Measurements from ENCODE around the gene SNRNP27.
"Not testable (repeated sequence)": the region's sequence is repeated elsewhere in the genome, so short reads cannot be mapped to it uniquely, and the experiment has no call there.

SNRNP27 gene

GRCh38 chr2:69889302-69889701, 4.5 kb upstream of the SNRNP27 start:
- H3K36me3 ChIP-seq (ENCODE audit: control insufficient read depth, insufficient read depth, low read length), result no peaks in the 10 kb centered on the region
- no peaks in the 10 kb centered on the region for H3K4me1 ChIP-seq (ENCODE audit: control insufficient read depth, insufficient read depth, low read length)
- no peak overlapping the region for H3K4me3 ChIP-seq (ENCODE audit: low read length)
- H3K9me3 ChIP-seq (ENCODE audit: control insufficient read depth, insufficient read depth, low read length), result no peaks in the 10 kb centered on the region
- DNase-seq (ENCODE audit: low read depth, low spot score), result no peak
- no peak overlapping the region for H3K27ac ChIP-seq (ENCODE audit: low read length)
- H3K27me3 ChIP-seq (ENCODE audit: control insufficient read depth, insufficient read depth, low read length), result no peaks in the 10 kb centered on the region

GRCh38 chr2:69890881-69891280, 2.9 kb upstream of the SNRNP27 start:
- Histone ChIP-seq H3K27me3 (ENCODE audit: control insufficient read depth, insufficient read depth, low read length) (no peaks in the 10 kb centered on the region), H3K27ac (ENCODE audit: low read length) (no peak overlapping the region), H3K9me3 (ENCODE audit: control insufficient read depth, insufficient read depth, low read length) (no peaks in the 10 kb centered on the region), H3K4me1 (ENCODE audit: control insufficient read depth, insufficient read depth, low read length) (no peaks in the 10 kb centered on the region), H3K4me3 (ENCODE audit: low read length) (no peak overlapping the region), H3K36me3 (ENCODE audit: control insufficient read depth, insufficient read depth, low read length) (no peaks in the 10 kb centered on the region)
- no peak for DNase-seq (ENCODE audit: low read depth, low spot score)
- WGBS (ENCODE audit: insufficient coverage, insufficient read length), result no CpG with 5 or more reads among the region's 1 CpG

GRCh38 chr2:69892838-69893424, 825 bp upstream of the SNRNP27 start:
- H3K27ac ChIP-seq (ENCODE audit: low read length); H3K9me3 ChIP-seq (ENCODE audit: control insufficient read depth, insufficient read depth, low read length); DNase-seq (ENCODE audit: low read depth, low spot score); H3K4me1 ChIP-seq (ENCODE audit: control insufficient read depth, insufficient read depth, low read length); H3K27me3 ChIP-seq (ENCODE audit: control insufficient read depth, insufficient read depth, low read length); H3K4me3 ChIP-seq (ENCODE audit: low read length); H3K36me3 ChIP-seq (ENCODE audit: control insufficient read depth, insufficient read depth, low read length): not testable (repeated sequence)
- no CpG with 5 or more reads among the region's 7 CpGs for WGBS (ENCODE audit: insufficient coverage, insufficient read length)

- H3K9me3 ChIP-seq (ENCODE audit: control insufficient read depth, insufficient read depth, low read length); H3K27me3 ChIP-seq (ENCODE audit: control insufficient read depth, insufficient read depth, low read length); DNase-seq (ENCODE audit: low read depth, low spot score); H3K4me3 ChIP-seq (ENCODE audit: low read length); H3K4me1 ChIP-seq (ENCODE audit: control insufficient read depth, insufficient read depth, low read length); H3K36me3 ChIP-seq (ENCODE audit: control insufficient read depth, insufficient read depth, low read length); H3K27ac ChIP-seq (ENCODE audit: low read length): not testable (repeated sequence)
- no CpG with 5 or more reads among the region's 23 CpGs for WGBS (ENCODE audit: insufficient coverage, insufficient read length)
Measured at GRCh38 chr2:69894737-69895136, 981 bp downstream of the SNRNP27 start.

- H3K4me3 ChIP-seq (ENCODE audit: low read length), result no peak overlapping the region
- no peaks in the 10 kb centered on the region for H3K9me3 ChIP-seq (ENCODE audit: control insufficient read depth, insufficient read depth, low read length)
- H3K27me3 ChIP-seq (ENCODE audit: control insufficient read depth, insufficient read depth, low read length), result no peaks in the 10 kb centered on the region
- no peak for DNase-seq (ENCODE audit: low read depth, low spot score)
- WGBS (ENCODE audit: insufficient coverage, insufficient read length), result no CpG with 5 or more reads among the region's 8 CpGs
- peaks cover 6% of the 10 kb centered on the region; the same call in 1 of the 2 replicates for H3K36me3 ChIP-seq (ENCODE audit: control insufficient read depth, insufficient read depth, low read length)
- H3K27ac ChIP-seq (ENCODE audit: low read length), result no peak overlapping the region
- H3K4me1 ChIP-seq (ENCODE audit: control insufficient read depth, insufficient read depth, low read length), result no peaks in the 10 kb centered on the region
Measured at GRCh38 chr2:69902213-69902922, 8.6 kb downstream of the SNRNP27 start.

- DNase-seq (ENCODE audit: low read depth, low spot score), result no peak
- Histone ChIP-seq H3K27me3 (ENCODE audit: control insufficient read depth, insufficient read depth, low read length) (no peaks in the 10 kb centered on the region), H3K4me3 (ENCODE audit: low read length) (no peak overlapping the region), H3K27ac (ENCODE audit: low read length) (no peak overlapping the region), H3K4me1 (ENCODE audit: control insufficient read depth, insufficient read depth, low read length) (no peaks in the 10 kb centered on the region), H3K36me3 (ENCODE audit: control insufficient read depth, insufficient read depth, low read length) (no peaks in the 10 kb centered on the region; the same call in 1 of the 2 replicates), H3K9me3 (ENCODE audit: control insufficient read depth, insufficient read depth, low read length) (no peaks in the 10 kb centered on the region)
Measured at GRCh38 chr2:69907216-69907615, 13.5 kb downstream of the SNRNP27 start.

- H3K36me3 ChIP-seq (ENCODE audit: control insufficient read depth, insufficient read depth, low read length), result no peaks in the 10 kb centered on the region; the same call in 1 of the 2 replicates
- DNase-seq (ENCODE audit: low read depth, low spot score), result no peak
- no peaks in the 10 kb centered on the region for H3K27me3 ChIP-seq (ENCODE audit: control insufficient read depth, insufficient read depth, low read length)
- no peak overlapping the region for H3K27ac ChIP-seq (ENCODE audit: low read length)
- WGBS (ENCODE audit: insufficient coverage, insufficient read length), result no CpG with 5 or more reads among the region's 2 CpGs
- no peaks in the 10 kb centered on the region for H3K9me3 ChIP-seq (ENCODE audit: control insufficient read depth, insufficient read depth, low read length)
- H3K4me3 ChIP-seq (ENCODE audit: low read length), result no peak overlapping the region
- H3K4me1 ChIP-seq (ENCODE audit: control insufficient read depth, insufficient read depth, low read length), result 0 out of 2 replicates have a peak, but pooled peaks cover 1% of the 10 kb centered on the region
Measured at GRCh38 chr2:69911985-69912563, 18.3 kb downstream of the SNRNP27 start.

GRCh38 chr2:69914164-69914949, 20.6 kb downstream of the SNRNP27 start:
- H3K4me1 ChIP-seq (ENCODE audit: control insufficient read depth, insufficient read depth, low read length), result 0 out of 2 replicates have a peak, but pooled peaks cover 1% of the 10 kb centered on the region
- no peaks in the 10 kb centered on the region for H3K36me3 ChIP-seq (ENCODE audit: control insufficient read depth, insufficient read depth, low read length)
- no CpG with 5 or more reads among the region's 56 CpGs for whole genome bisulfite sequencing (ENCODE audit: insufficient coverage, insufficient read length)
- H3K27me3 ChIP-seq (ENCODE audit: control insufficient read depth, insufficient read depth, low read length), result no peaks in the 10 kb centered on the region
- H3K4me3 ChIP-seq (ENCODE audit: low read length), result peak overlapping the region; percentile 65; the same call in 1 of the 2 replicates
- H3K9me3 ChIP-seq (ENCODE audit: control insufficient read depth, insufficient read depth, low read length), result no peaks in the 10 kb centered on the region
- DNase-seq (ENCODE audit: low read depth, low spot score), result peak; percentile 98
- H3K27ac ChIP-seq (ENCODE audit: low read length), result no peak overlapping the region

GRCh38 chr2:69914950-69915945, 21.5 kb downstream of the SNRNP27 start, which contains the start of gene MXD1:
Gene MXD1, plus strand, starts transcription at chr2:69915109. Its CDS starts 222 bp downstream, at chr2:69915331.
- 0 out of 2 replicates have a peak, but pooled peaks cover 1% of the 10 kb centered on the region for H3K4me1 ChIP-seq (ENCODE audit: control insufficient read depth, insufficient read depth, low read length)
- no peaks in the 10 kb centered on the region for H3K36me3 ChIP-seq (ENCODE audit: control insufficient read depth, insufficient read depth, low read length)
- no peak for DNase-seq (ENCODE audit: low read depth, low spot score)
- no peaks in the 10 kb centered on the region for H3K27me3 ChIP-seq (ENCODE audit: control insufficient read depth, insufficient read depth, low read length)
- H3K9me3 ChIP-seq (ENCODE audit: control insufficient read depth, insufficient read depth, low read length), result no peaks in the 10 kb centered on the region
- WGBS (ENCODE audit: insufficient coverage, insufficient read length), result 100% methylated on average over 1 of the region's 81 CpGs
- peak within 1 kb of the TSS; percentile 86 for H3K4me3 ChIP-seq (ENCODE audit: low read length)
- no peak within 1 kb of the TSS for H3K27ac ChIP-seq (ENCODE audit: low read length)

Measured in iPS DF 6.9 (cell line).